ENCODE measurements around the gene AUTS2.
"Not testable (repeated sequence)": the region's sequence is repeated elsewhere in the genome, so short reads cannot be mapped to it uniquely, and the experiment has no call there.

AUTS2 gene

DNA sequence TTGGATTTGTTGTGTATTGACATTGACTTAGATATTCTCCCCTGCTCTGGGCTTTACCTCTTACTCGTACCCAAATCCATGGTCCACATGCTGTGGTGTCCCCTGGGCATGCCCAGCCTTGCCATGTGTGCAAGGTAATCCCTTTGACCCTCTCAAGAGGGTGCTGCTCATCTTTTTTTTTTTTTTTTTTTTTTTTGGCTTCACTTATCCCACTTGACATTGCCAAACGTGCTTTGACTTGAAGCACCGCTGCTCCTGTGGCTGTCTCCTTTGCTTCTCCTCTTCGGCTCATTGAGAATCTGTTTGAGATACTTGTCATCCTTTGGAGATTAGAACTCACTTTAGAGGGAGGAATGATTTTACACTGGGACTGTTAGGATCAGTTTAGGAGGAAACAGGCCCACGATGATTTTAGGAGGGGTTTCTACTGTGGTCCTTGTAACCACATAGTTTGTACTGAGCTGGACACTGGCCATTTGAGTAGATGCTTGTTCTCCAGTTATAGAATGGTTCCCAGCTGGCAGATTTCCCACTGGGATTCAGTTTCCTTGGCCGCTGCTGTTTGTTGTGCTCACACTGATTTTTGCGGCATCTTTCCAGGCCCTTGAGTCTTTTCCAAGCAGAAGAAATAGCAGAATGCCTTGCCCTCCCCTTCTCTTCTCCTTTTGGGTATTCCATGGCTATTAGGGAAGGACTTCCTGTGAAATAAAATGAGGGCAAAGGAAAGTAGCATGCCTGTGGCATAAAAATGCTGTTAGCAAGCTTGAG, 184.8 kb downstream of the AUTS2 start:
- no peak overlapping the region for H3K4me3 ChIP-seq (ENCODE audit: low read depth, low read length)
- TF ChIP-seq, protein P1, sequence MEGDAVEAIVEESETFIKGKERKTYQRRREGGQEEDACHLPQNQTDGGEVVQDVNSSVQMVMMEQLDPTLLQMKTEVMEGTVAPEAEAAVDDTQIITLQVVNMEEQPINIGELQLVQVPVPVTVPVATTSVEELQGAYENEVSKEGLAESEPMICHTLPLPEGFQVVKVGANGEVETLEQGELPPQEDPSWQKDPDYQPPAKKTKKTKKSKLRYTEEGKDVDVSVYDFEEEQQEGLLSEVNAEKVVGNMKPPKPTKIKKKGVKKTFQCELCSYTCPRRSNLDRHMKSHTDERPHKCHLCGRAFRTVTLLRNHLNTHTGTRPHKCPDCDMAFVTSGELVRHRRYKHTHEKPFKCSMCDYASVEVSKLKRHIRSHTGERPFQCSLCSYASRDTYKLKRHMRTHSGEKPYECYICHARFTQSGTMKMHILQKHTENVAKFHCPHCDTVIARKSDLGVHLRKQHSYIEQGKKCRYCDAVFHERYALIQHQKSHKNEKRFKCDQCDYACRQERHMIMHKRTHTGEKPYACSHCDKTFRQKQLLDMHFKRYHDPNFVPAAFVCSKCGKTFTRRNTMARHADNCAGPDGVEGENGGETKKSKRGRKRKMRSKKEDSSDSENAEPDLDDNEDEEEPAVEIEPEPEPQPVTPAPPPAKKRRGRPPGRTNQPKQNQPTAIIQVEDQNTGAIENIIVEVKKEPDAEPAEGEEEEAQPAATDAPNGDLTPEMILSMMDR (IDR thresholded peaks at IDR 0.05; ENCODE audit: borderline replicate concordance, insufficient read depth, low read depth, low read length), result no peak

DNA sequence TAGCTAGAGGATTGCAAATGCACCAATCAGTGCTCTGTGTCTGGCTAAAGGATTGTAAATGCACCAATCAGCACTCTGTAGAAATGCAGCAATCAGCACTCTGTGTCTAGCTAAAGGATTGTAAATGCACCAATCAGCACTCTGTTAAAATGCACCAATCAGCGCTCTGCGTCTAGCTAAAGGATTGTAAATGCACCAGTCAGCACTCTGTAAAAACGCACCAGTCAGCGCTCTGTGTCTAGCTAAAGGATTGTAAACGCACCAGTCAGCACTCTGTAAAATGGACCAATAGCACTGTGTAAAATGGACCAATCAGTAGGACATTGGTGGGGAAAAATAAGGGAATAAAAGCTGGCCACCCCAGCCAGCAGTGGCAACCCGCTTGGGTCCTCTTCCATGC, 187.9 kb downstream of the AUTS2 start:
- H3K4me3 ChIP-seq (ENCODE audit: low read depth, low read length), result not testable (repeated sequence)

DNA sequence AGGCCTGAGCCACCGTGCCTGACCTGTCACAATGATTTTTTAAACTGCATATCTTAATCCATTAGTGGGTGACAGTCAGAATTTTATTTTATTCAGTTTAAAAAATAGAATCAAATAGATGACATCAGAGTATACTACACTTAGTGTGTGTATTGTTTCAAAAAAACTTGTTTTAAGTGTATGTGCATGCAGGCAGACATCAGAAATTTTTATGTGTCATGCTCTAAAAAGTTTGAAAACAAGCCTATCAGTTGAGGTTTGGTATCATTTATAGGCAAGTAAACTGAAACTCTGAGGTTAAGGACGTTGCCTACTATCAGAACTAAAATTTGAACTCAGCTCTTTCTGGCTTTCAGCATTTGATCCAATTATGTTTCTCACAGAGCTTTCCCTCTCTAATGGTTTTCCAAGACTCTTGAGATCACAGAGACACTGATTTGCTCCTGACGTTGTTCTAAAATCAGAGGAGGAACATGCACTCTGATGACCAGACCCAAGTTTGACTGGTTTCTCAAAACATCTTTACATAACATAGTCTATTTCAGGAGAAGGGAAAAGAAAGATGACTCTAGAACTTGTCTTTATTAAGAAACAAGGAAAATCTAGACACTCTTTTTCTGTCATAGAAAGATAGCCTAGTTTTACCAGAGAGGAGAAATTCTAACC, 188.6 kb downstream of the AUTS2 start:
- no peak overlapping the region for H3K4me3 ChIP-seq (ENCODE audit: low read depth, low read length)
- TF ChIP-seq, protein P1 (IDR thresholded peaks at IDR 0.05; ENCODE audit: borderline replicate concordance, insufficient read depth, low read depth, low read length), result no peak

DNA sequence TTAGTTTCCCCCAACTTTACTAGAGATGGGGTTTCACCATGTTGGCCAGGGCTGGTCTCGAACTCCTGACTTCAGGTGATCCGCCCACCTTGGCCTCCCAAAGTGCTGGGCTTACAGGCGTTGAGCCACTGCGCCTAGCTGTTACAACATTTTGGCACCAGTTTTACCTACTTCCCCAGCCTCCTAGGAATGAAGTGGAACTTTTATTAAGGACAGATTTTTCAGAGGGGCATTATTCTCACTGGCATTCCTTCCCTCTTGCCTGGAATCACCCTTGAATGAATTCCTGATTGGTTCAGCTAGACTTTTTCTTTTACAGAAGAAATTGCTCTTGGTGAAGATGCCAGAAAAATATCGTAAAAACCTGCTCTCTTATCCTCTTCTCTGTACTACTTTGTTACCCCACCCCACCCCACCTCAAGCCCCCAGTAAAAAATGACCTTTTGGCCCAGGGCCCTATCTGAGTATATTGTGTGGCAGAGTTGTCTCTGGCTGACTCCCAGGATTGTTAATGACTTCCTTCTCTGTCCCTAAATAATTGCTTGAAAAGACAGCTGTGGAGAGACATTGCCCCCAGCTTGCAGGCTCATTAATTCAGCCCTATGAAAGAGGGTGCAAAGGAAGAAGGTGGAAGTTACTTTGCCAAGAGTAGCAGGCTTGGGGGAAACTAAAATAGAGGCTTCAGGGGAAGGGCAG, 189.6 kb downstream of the AUTS2 start:
- no peak overlapping the region for H3K4me3 ChIP-seq (ENCODE audit: low read depth, low read length)
- TF ChIP-seq, protein P1 (IDR thresholded peaks at IDR 0.05; ENCODE audit: borderline replicate concordance, insufficient read depth, low read depth, low read length), result no peak

DNA sequence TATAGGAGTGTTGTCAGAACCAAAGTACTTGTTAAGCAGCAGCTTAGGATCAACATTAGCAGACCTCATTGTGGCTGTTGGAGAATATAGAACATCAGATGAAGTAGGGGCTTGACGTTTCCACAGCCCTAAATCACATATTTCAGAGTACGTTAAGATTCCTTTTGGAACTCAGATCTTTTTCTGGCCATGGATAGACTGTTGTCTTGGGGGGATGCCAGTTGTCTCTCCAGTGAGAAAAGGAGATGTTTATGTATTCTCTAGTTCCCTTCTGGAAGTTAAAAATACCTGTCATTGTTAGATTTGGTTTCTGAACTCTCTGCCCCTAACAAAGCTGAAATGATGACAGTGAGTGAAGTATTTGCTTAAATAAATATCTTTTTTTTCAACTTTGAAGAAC, 191.3 kb downstream of the AUTS2 start:
- TF ChIP-seq, protein P1 (IDR thresholded peaks at IDR 0.05; ENCODE audit: borderline replicate concordance, insufficient read depth, low read depth, low read length), result no peak
- no peak overlapping the region for H3K4me3 ChIP-seq (ENCODE audit: low read depth, low read length)

DNA sequence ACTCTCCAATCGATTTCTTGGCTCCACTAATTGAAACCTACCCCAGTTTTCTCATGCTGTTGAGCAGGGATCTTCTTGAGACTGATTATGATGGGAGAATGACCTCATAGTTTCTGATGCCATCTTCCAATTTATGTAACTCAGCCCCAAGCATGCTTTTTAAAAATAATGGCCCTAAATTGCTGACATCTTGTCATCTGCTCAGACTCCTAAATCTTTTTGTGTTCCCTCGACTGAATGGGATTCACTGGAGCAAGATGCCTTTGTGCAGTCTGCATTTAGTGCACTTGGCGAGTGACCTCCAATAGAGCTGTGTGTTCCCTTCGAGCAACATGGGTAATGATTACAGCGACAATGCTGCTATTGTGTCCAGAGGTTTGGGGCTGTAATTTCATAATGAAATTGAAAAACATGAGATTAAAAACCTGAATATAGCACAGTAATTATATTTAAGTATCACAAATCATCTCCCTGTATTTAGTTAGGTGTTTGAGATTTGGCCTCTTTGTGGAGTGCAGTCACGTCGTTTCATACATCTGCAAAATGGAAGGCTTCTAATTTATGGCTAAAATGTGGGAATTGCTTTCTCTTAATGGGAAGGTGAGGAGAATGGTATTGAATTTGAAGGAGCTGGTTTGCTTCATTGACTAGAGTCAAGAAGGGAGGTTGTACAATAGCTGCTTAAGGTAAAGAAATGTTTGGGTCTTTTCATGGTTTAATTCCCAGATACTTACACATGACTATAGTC, 192.9 kb downstream of the AUTS2 start:
- TF ChIP-seq, protein P1 (IDR thresholded peaks at IDR 0.05; ENCODE audit: borderline replicate concordance, insufficient read depth, low read depth, low read length), result no peak

DNA sequence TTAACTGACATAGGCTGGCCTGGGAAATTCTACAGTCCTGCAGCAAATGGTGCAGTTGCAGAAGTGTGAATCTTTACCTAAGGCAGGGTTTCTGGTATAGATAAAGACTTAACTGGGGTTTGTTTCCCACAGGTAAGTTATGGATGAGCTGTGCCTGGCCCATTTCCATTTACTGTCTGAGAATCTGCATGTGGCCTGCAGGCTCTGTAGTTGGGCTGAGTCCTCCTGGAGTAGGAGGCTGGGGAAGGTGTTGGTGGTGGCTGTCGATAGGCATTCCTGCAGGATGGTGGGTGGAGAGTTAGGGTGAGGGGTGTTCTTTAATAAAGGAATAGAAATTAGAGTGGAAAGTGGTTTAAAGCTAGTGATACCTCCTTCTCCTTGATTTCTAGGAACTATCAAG, 193.5 kb downstream of the AUTS2 start:
- no peak overlapping the region for H3K4me3 ChIP-seq (ENCODE audit: low read depth, low read length)
- TF ChIP-seq, protein P1 (IDR thresholded peaks at IDR 0.05; ENCODE audit: borderline replicate concordance, insufficient read depth, low read depth, low read length), result no peak

More for the DNA sequence above, 192.9 kb downstream of the AUTS2 start:
- no peak overlapping the region for H3K4me3 ChIP-seq (ENCODE audit: low read depth, low read length)

Data from GM12875 (cell line).